Keratinocyte (primary cell): Measurements from ENCODE around the gene LIME1. TPM values are rescaled to one million over a fixed set of nuclear protein-coding genes. Genes with fewer than 3 reads are reported as not detected.

Experiments used
- DNase-seq: peaks from one replicate; pipeline ENCODE4 v3.0.0-alpha.2; 2011; ENCODE audit warnings: low read depth, missing footprints, low spot score
- FAIRE-seq: peaks from 2 replicates; lab custom pipeline; 2011; peaks lifted over from hg19 to GRCh38; lab: Jason Lieb, UNC
- H2AFZ ChIP-seq: 2 replicates; pipeline ENCODE4 v1.6.0; 2012; ENCODE audit warnings: low read length, control low read depth, inconsistent platforms; ENCODE audit not compliant: control insufficient read depth
- H3K27ac ChIP-seq: 2 replicates; pipeline ENCODE4 v1.5.1; 2011; ENCODE audit warnings: low read length; ENCODE audit not compliant: control insufficient read depth, insufficient read depth
- H3K27me3 ChIP-seq: 3 replicates; pipeline ENCODE4 v1.6.0; 2011; ENCODE audit warnings: low read length; ENCODE audit not compliant: control insufficient read depth, insufficient read depth; ENCODE audit errors: extremely low read depth
- H3K36me3 ChIP-seq, 2 experiments: 2 replicates in 1 of 2; 3 replicates in 1 of 2; pipeline ENCODE4 v1.5.1; 2011; ENCODE audit warnings: low read length in 2 of 2, mild to moderate bottlenecking in 1 of 2; ENCODE audit not compliant: control insufficient read depth in 2 of 2, insufficient read depth in 2 of 2; ENCODE audit errors: extremely low read depth in 1 of 2
- H3K4me1 ChIP-seq: 3 replicates; pipeline ENCODE4 v1.5.1; 2011; ENCODE audit warnings: low read length; ENCODE audit not compliant: control insufficient read depth, insufficient read depth; ENCODE audit errors: extremely low read depth
- H3K4me2 ChIP-seq: 3 replicates; pipeline ENCODE4 v1.6.0; 2011; ENCODE audit warnings: low read depth, low read length; ENCODE audit not compliant: control insufficient read depth, insufficient read depth; ENCODE audit errors: extremely low read depth
- H3K4me3 ChIP-seq, 3 experiments: fragments of 200-600 bp in 1 of 3; sonication (generic) in 1 of 3; 2 replicates in 2 of 3; 3 replicates in 1 of 3; pipeline ENCODE4 v1.5.1; 2011 to 2016; ENCODE audit warnings: low read length in 3 of 3, mild to moderate bottlenecking in 3 of 3, control low read depth in 2 of 3, inconsistent platforms in 1 of 3, low read depth in 1 of 3, mixed read lengths in 1 of 3, mixed run types in 1 of 3, moderate library complexity in 1 of 3; ENCODE audit not compliant: control insufficient read depth in 2 of 3, insufficient read depth in 2 of 3; ENCODE audit errors: extremely low read depth in 1 of 3
- H3K79me2 ChIP-seq: 2 replicates; pipeline ENCODE4 v1.6.0; 2012; ENCODE audit warnings: low read length; ENCODE audit not compliant: control insufficient read depth, insufficient read depth
- H3K9ac ChIP-seq: 3 replicates; pipeline ENCODE4 v1.6.0; 2011; ENCODE audit warnings: low read length; ENCODE audit not compliant: control insufficient read depth, insufficient read depth; ENCODE audit errors: extremely low read depth
- H3K9me1 ChIP-seq: 3 replicates; pipeline ENCODE4 v1.6.0; 2011; ENCODE audit warnings: low read length; ENCODE audit not compliant: control insufficient read depth, insufficient read depth; ENCODE audit errors: extremely low read depth
- H3K9me3 ChIP-seq: 2 replicates; pipeline ENCODE4 v1.5.1; 2012; ENCODE audit warnings: low read depth, low read length; ENCODE audit not compliant: control insufficient read depth
- H4K20me1 ChIP-seq: 3 replicates; pipeline ENCODE4 v1.6.0; 2011; ENCODE audit warnings: low read length; ENCODE audit not compliant: control insufficient read depth, insufficient read depth; ENCODE audit errors: extremely low read depth
- EZH2 ChIP-seq: IDR thresholded peaks from one replicate; pipeline ENCODE4 v1.6.1; 2012; ENCODE audit warnings: inconsistent platforms, mild to moderate bottlenecking, low read length, moderate library complexity
- dilution Hi-C: fragments of 300-500 bp; cut with MboI; formaldehyde crosslinking; loops from one replicate; pipeline ENCODE4 v1.7.0; 2020; ENCODE audit warnings: low sequenced_read_pairs; ENCODE audit not compliant: extremely low pct_ligation_motif_present
- polyA plus RNA-seq, 5 experiments: library from polyadenylated mRNA; depleted of rRNA in 3 of 5; stranded (reverse) in 3 of 5; stranded (forward) in 1 of 5; unstranded in 1 of 5; fragments of >200 nt; gene quantifications; 1 replicate in 1 of 5; 2 replicates in 3 of 5; 3 replicates in 1 of 5; pipeline versions ENCODE4 v1.2.1 to v1.2.3, GENCODE V29; 2011 to 2012; ENCODE audit warnings: missing spikeins in 2 of 5, low read depth in 1 of 5, low replicate concordance in 1 of 5
- TF ChIP-seq, protein P1 (sequence below), 3 experiments: IDR thresholded peaks in 1 of 3; conservative IDR thresholded peaks in 1 of 3; optimal IDR thresholded peaks in 1 of 3; 2 replicates in 2 of 3; 3 replicates in 1 of 3; pipeline versions ENCODE3 to v1.5.1; 2011; ENCODE audit warnings: low read length in 3 of 3, mild to moderate bottlenecking in 3 of 3, moderate library complexity in 2 of 3, control low read depth in 1 of 3, inconsistent platforms in 1 of 3; ENCODE audit not compliant: insufficient read depth in 2 of 3; ENCODE audit errors: extremely low read depth in 1 of 3

LIME1 gene
- polyA plus RNA-seq, 1 donor (not counting 4 experiments of a cell fraction or from before 2014, with no cell fraction given), result 0.75 TPM

DNA sequence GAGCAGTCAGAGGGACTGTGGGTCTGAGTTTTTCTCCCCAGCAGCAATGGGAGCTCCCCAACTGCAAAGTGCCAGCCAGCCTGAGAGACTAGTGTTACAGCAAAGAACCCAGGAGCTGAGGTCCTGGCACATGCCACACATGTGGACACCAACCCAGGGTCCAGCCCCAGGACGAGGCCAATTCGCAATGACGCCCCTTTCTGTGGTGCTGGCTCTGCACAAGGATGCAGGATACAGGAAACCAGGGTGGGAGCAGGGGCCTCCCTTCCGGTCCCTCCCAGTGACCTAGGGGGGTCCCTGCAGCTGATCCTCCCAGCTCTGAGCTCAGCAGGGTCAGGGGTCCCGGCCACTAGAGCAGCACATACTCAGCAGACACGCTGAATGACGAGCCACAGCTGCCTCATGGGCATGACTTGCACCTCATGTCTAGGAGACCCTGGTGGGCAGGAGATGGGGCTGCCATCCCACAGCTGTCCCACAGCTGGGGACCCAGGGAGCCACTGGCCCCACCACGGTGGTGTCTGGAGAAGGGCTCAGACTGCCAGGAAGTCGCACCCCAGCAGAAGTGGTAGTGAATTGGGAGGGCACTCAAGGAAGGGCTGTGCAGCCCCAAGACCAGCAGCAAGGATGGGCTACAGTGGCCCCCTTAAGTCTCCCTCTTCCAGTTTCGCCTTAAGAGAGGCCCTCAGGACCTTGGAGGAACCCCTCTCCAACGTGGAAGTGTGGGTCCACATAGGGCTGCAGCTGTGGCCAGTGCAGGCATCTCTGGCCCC is 32.3 kb upstream of the LIME1 start:
- Histone ChIP-seq H3K79me2 (peaks cover 41% of the 10 kb centered on the region), H3K4me3 (no peak overlapping the region), H3K4me2 (no peak overlapping the region), H4K20me1 (peaks cover 4% of the 10 kb centered on the region), H3K9me3 (no peaks in the 10 kb centered on the region), H3K27me3 (no peaks in the 10 kb centered on the region), H3K9me1 (no peaks in the 10 kb centered on the region), H3K4me1 (peaks cover 26% of the 10 kb centered on the region), H3K9ac (no peak overlapping the region), H2AFZ (no peak overlapping the region), H3K36me3 (peaks cover 17 to 27% of the 10 kb centered on the region in 2 experiments), H3K27ac (no peak overlapping the region)
- FAIRE-seq (no peak), DNase-seq (no peak)
- dilution Hi-C loops, result no loop called here
- TF ChIP-seq, protein P1, sequence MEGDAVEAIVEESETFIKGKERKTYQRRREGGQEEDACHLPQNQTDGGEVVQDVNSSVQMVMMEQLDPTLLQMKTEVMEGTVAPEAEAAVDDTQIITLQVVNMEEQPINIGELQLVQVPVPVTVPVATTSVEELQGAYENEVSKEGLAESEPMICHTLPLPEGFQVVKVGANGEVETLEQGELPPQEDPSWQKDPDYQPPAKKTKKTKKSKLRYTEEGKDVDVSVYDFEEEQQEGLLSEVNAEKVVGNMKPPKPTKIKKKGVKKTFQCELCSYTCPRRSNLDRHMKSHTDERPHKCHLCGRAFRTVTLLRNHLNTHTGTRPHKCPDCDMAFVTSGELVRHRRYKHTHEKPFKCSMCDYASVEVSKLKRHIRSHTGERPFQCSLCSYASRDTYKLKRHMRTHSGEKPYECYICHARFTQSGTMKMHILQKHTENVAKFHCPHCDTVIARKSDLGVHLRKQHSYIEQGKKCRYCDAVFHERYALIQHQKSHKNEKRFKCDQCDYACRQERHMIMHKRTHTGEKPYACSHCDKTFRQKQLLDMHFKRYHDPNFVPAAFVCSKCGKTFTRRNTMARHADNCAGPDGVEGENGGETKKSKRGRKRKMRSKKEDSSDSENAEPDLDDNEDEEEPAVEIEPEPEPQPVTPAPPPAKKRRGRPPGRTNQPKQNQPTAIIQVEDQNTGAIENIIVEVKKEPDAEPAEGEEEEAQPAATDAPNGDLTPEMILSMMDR (optimal IDR thresholded peaks at IDR 0.05 in 1 of 3, IDR thresholded peaks at IDR 0.05 in 1 of 3, conservative IDR thresholded peaks at IDR 0.05 in 1 of 3; ENCODE audit: extremely low read depth in 1 of 3, insufficient read depth in 2 of 3, low read length in 3 of 3), result no peak
- no peak for TF ChIP-seq EZH2

DNA sequence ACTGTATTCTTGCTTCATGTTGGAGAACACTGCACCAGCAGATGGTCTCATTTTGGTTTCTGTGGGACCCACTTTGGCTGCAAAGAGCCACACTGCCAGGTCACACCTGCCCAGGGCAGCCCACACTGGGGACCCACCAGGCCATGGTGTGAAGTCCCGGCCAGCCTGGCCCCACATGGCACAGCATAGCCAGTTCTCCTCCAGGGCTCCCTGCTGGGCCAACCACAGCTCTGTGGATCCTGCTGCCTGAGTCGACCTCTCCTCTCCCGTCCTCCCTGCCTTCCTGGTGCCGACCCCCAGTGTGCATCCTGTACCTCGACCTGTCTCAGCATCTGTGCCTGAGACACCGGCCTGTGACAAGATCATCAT is 31.7 kb upstream of the LIME1 start:
- H3K9ac ChIP-seq, result no peak overlapping the region
- no peaks in the 10 kb centered on the region for H3K9me1 ChIP-seq
- no peak for FAIRE-seq
- H3K79me2 ChIP-seq, result peaks cover 45% of the 10 kb centered on the region
- dilution Hi-C loops, result no loop called here
- peaks cover 4% of the 10 kb centered on the region for H4K20me1 ChIP-seq
- peaks cover 19 to 32% of the 10 kb centered on the region in 2 experiments for H3K36me3 ChIP-seq
- no peak overlapping the region for H3K4me2 ChIP-seq
- no peaks in the 10 kb centered on the region for H3K9me3 ChIP-seq
- no peak overlapping the region for H2AFZ ChIP-seq
- no peak overlapping the region for H3K4me3 ChIP-seq
- TF ChIP-seq, protein P1 (optimal IDR thresholded peaks at IDR 0.05 in 1 of 3, IDR thresholded peaks at IDR 0.05 in 1 of 3, conservative IDR thresholded peaks at IDR 0.05 in 1 of 3; ENCODE audit: extremely low read depth in 1 of 3, insufficient read depth in 2 of 3, low read length in 3 of 3), result no peak
- TF ChIP-seq EZH2, result no peak
- H3K27ac ChIP-seq, result no peak overlapping the region
- H3K27me3 ChIP-seq, result no peaks in the 10 kb centered on the region
- DNase-seq, result no peak
- peaks cover 23% of the 10 kb centered on the region for H3K4me1 ChIP-seq
